GM19099 (cell line): ENCODE data around the gene MT1B.
A peak's percentile ranks its signal among the peaks of the same experiment; 100 is the strongest.

ENCODE experiments used
- POLR2A ChIP-seq: IDR thresholded peaks from 3 replicates; pipeline ENCODE4 v1.6.1; 2011; ENCODE audit warnings: low read depth; ENCODE audit not compliant: insufficient read length; ENCODE audit errors: extremely low read depth

MT1B gene

DNA sequence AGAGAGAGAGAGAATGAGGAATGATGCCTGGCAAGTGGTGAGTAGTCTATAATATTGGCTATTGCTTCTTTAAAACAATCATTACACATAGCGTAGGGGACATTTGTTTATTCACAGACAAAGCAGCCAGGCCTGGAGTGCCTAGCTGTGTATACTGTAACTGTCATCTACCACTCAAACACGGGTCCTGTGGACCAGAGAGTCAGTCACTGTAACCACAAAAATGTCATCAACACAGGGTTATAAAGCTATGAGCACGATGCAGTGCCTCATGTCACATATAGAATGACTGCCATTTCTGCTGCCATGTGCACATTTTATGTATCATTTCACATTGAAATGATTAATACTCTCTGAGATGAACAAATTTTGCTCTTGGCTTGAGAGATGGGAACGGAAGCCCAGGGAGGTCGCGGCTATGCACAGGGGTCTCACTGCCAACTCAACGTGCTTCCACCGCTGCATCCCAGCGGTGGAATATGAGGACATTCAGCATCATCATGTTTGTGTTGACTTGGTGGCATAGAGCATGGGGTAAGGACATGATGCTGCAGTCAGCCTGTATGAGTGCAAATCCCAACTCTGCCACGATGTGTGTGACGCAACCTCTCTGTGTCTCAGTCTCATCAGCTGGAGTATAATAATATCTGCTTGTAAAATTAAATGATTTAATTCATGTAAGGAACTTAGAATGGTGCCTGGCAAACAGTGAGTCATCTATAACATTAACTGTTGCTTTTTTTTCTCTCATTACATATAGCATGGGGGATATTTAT, 21.3 kb downstream of the MT1B start:
- TF ChIP-seq POLR2A = no peak

DNA sequence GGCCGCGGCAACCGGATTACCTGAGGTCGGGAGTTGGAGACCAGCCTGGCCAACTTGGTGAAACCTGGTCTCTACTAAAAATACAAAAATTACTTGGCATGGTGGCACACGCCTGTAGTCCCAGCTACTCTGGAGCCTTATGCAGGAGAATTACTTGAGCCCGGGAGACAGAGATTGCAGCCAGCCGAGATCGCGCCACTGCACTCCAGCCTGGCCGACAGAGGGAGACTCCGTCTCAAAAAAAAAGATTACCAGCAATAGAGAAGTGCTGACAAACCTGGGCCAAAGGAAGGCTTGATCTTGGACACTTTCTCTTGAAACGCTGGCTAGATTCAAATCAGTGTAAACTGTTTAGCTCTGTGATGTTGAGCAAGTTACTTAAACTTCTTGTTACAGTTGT, 22.2 kb downstream of the MT1B start:
- no peak for TF ChIP-seq POLR2A

DNA sequence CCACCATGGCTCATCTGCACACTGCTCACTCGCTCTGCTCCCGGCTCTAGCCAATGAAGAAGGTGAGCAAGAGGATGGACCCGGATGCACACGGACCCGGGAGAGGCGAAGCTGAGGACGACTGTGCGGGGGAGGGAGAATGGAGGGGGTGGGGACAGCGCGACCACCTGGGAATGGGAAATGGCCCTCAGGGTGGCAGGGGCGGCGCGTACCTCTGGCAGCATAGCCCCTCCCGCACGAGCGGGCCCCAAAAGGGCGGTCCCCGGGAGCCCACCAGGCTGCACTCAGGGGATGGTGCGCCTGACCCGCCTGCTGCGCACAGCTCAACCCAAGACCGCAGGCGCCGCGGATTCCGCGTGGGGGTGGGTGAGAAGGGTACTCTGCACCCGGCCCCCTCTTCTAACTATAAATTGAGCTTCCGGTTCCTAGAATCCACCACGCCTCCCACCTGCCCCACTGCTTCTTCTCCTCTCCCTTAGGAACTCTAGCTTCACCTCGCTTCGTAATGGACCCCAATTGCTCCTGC, 24.1 kb downstream of the MT1B start:
- TF ChIP-seq POLR2A = no peak

DNA sequence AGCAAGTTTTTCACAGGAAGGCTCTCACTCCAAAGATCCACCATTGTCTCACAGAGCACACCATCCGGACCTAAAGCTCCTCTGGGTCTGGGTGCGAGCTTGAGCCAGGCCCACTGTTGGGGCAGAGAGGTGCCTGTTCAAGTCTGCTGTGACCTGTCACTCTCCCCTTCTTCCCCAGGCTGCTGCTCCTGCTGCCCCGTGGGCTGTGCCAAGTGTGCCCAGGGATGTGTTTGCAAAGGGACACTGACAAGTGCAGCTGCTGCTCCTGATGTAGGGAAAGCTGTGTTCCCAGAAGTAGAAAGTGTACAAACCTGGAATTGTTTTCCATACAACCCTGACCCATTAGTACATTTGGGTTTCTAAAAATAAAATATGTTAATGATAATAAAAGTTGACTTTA, 25.8 kb downstream of the MT1B start:
- TF ChIP-seq POLR2A = no peak

DNA sequence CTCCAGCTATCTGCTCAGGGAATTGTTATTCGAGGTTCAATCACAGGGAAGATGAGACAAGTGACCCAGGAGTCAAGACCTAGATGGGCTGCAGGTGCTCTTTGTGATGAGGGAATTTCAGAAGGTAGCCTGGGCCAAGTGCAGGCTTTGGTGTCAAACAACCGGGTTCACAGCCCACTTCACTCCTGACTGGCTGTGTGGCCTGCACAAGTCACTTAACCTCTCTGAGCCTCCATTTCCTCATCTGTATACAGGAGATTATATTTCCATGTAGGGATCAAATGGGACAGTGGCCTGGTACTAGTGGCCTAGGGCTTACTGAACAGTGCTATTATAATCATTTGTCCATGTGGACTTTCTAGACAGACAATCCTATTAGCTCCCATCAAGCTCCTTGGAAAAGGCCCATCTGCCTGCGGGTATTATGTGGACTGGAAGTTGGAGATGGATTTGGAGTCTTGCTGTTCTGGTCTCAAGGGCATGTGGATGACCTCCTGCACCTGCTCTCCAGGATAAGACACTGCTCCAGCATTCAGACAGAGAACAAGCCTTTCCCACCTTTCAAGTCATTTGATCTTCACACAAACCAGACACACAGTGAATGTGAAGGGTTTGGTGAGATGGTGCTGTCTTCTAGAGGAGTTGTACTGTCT, 27.5 kb downstream of the MT1B start:
- TF ChIP-seq POLR2A = no peak

DNA sequence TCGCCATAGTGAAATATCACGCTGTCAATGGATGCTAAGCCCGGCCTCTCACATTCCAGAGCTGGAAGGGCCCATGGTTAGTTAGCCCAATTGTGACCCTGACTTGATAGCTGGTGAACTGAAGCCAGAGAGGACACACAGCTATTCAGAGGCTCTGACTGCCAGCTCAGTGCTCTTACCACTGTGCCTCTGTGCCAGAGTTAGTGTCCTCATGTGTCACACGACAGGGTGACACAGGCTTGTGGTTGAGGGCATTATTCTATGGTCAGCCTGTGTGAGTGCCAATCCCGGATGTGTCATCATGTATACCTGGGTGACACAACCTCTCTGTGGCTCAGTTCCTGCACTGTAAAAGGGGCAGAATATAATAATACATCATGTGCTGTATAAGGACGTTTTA, 28.1 kb downstream of the MT1B start:
- no peak for TF ChIP-seq POLR2A

DNA sequence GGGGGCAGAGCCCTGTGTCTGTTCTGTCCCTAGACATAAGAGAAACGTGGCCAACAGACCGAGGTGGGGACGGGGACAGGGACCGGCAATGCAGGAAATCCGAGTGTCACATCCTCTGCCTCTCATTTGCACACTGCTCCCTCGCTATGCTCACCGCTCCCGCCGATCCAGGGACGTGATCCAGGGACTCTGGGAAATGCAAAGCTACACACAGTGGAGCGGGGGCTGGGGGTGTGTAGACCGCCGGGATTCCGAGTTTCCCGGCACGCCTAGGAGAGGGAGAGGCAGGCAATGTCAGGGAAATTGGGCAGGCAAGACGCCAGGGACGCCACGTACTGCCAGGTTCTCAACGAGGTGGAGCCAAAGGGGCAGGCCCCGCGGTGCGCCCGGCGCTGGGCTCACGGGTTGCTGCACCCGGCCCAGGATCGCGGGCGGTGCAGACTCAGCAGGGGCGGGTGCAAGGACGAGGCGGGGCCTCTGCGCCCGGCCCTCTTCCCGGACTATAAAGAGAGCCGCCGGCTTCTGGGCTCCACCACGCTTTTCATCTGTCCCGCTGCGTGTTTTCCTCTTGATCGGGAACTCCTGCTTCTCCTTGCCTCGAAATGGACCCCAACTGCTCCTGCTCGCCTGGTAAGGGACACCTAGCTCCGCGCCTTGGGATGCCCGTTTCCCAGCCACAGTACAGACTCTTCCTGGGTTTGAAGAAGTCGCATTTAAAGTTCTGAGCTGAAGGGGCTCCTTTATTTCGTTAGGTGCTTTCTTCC, 30.4 kb downstream of the MT1B start, which contains the start of gene MT1X:
TSS of gene MT1X (plus strand) at position 532 of the 764 bp plus-strand sequence. CDS start at position 603, 71 bp downstream.
- peak; percentile 96 for TF ChIP-seq POLR2A

DNA sequence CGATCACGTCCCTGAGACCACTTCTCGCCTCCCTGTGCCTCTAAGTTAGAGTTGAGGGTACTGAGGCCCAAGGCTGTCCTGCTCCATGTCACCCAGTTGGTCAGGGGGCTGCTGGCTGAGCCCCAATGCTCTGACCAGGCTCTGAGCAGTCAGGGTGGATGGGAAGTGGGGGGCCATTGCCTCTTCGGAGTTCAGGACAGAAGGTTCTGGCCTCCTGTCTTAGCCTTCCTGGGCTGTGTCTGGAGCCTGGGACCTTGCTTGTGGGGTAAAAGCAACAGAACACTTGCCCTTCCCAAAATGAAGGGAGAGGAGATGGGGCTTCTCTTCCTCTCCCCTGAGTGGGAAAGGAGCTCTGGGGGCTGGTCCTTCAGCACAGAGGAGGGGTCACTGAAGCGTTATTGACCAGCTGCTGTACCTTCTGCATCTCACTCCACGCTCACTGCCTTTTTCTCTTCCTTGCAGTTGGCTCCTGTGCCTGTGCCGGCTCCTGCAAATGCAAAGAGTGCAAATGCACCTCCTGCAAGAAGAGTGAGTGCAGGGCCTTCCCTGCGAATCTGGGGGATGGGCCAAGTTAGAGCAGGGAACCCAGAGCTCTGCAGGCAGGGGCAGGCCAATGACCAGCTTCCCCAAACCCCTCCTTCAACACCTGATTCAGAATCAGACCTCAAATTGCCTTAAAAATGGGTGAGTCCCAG, 31.2 kb downstream of the MT1B start:
- TF ChIP-seq POLR2A = no peak

DNA sequence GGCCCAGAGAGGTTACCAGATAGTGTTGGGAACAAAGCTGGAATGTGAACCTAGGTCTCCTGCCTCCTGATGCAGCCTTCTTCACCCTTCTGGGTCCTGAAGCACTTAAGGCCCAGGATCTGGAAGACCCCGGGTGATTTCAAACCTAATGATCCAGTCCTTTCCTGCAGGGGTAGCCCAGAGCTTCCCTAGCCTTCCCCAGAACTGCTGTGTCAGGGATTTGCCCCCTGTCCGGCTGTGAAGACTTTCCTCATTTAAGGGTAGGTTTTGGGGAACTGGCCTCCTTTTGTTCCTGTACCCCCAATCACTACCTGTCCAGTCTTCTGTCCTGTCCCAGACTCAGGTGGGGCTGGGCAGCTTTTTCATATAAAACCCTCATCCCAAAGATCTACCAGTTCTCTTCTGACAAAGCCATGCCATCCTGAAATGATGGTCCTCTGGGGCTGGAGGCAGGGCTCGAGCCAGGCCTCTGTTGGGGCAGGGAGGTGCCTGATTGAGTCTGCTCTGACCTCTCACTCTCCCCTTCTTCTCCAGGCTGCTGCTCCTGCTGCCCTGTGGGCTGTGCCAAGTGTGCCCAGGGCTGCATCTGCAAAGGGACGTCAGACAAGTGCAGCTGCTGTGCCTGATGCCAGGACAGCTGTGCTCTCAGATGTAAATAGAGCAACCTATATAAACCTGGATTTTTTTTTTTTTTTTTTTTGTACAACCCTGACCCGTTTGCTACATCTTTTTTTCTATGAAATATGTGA, 31.9 kb downstream of the MT1B start:
- no peak for TF ChIP-seq POLR2A

DNA sequence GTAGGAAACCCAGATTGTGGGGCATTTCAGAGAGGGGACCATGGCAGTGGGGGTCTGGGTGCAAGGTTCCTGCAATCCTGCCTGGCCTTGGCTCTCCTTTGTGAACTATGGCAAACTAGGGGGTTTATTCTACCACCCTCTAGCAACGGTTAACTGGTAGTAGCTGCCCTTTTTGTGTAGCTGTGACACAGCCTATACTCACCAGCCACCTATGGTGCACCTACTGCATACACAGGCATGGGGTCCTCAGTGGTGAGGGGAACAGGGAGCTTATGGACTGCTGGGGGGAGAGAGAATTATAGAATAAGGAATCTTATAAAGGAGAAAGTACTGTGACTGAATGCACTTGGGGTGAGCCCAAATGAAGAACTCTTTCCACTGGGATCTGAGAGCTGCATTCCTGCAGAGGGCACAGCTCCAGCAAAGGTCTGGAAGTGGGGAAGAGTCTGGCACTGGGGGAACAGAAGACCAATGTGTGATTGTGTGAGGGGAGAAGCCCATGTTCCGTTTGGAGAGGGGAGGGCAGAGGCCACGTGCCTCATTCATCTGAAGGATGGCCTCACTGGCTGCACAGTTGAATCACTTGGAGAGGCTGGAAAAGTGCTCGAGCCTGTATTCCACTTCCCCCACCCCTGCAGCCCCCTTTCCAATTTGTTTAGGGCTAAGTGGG, 32.7 kb downstream of the MT1B start:
- no peak for TF ChIP-seq POLR2A

DNA sequence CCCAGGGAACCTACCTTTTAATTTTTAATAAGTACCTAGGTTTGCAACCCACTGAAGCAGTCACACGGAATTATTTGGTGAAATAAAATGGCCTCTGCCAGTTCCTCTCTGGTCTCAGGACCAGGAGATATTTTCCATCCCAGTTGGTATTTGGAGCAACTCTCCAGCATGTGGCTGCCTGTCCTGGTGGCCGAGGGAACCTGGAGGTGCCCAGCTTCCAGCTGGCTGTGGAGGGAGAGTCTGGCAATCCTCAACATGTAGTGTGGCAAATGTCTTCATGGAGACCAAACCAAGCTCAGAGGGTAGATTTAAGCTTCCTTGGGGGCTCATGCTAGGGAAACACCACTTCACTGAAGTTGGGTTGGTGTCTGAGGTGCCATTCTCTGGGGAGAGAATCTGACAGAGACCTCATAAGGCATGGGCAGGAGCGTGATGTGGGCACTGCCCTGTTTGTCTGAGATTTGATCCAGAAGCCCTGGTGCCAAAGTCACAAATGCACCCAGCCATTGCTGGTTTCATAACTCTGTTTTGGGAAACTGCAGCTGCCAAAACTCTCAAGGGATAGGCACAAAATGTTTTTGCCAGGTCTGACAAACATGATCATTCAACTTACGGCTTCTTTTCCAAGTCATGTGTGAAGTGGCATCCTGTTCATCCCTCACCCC, 33.4 kb downstream of the MT1B start:
- TF ChIP-seq POLR2A = no peak

DNA sequence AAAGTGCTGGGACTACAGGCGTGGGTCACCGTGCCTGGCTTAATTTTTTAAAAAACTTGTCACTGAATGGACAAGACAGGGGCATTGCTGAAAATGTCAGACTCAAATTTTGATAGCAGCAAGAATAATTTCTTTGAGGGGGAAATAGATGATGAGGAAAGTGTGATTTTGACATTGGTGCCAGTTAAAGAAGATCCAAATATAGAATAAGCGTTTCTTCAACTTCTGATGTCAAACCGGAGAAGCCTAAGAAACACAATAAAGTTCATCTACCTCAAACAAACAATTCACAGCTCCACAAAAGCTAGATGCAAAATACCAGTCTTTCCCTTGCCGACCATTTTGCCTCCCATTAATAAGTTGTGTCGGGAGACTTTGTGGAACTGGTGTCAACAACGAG, 35.1 kb downstream of the MT1B start:
- no peak for TF ChIP-seq POLR2A

DNA sequence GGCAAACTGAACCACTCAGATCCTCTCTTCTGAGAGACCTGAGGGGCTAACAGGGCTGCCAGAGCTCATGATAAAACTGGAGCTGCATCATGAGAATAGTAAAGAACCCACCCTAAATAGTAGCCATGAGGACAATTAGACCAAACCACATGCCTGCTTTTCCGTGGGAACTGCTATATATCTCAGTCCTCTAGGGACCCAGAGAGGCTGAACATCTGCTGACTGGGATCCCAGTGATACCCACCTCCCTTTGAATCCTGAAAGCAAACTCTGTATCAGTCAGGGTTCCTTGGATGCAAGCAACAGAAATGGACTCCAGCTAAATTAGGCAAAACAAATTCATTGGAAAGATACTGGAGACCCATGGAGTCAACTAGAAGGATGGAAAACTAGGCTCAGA, 37.1 kb downstream of the MT1B start:
- no peak for TF ChIP-seq POLR2A

DNA sequence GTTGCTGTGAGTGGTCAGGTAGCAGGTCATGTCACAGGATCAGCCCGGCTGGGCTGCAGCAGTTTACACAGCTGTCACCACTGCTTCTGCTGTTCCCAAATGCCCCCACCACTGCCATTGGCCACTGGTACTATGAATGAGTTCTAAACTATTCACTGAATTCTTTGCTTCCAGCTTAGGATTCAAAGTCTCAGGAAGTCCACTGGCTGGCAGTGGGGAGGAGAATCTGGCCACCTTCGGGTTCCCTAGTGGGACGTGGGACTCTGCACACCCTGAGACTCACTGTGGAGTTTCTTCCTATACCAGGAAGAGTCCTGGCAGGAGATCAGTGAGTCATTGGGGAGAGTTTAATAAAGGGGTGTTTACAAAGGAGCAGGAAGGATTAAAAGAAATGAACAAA, 37.5 kb downstream of the MT1B start:
- no peak for TF ChIP-seq POLR2A
